GM12864 (cell line): Measurements from ENCODE around the gene MED22.

Source experiments
- DNase-seq: peaks from one replicate; pipeline ENCODE4 v3.0.0-alpha.2; 2011; ENCODE audit warnings: low read depth
- H3K4me3 ChIP-seq: 2 replicates; pipeline ENCODE4 v1.5.1; 2011; ENCODE audit warnings: mild to moderate bottlenecking, low read depth, low read length, control low read depth
- CTCF ChIP-seq: IDR thresholded peaks from 2 replicates; pipeline ENCODE4 v1.5.1; 2011; ENCODE audit warnings: low read depth, mild to moderate bottlenecking, moderate library complexity, low read length, control low read depth, inconsistent platforms; ENCODE audit errors: missing control alignments

MED22 gene

GRCh38 chr9:133375724-133376654 is 28.1 kb upstream of the MED22 start, which contains the start of the genes STKLD1 and SURF4:
STKLD1 (plus strand) TSS chr9:133376366; CDS start chr9:133376474, 108 bp downstream.
SURF4 (minus strand) TSS chr9:133376060; CDS start chr9:133375969, 91 bp downstream.
- DNase-seq = peak; percentile 74
- H3K4me3 ChIP-seq = peak within 1 kb of the TSS; percentile 89

GRCh38 chr9:133375116-133375723 is 27.3 kb upstream of the MED22 start:
- DNase-seq = no peak
- no peak for TF ChIP-seq CTCF

More at GRCh38 chr9:133375724-133376654, 28.1 kb upstream of the MED22 start, which contains the start of the genes STKLD1 and SURF4:
- no peak for TF ChIP-seq CTCF

GRCh38 chr9:133374612-133375115 is 26.7 kb upstream of the MED22 start:
- no peak for DNase-seq
- peak overlapping the region; percentile 89 for H3K4me3 ChIP-seq
- no peak for TF ChIP-seq CTCF

More at GRCh38 chr9:133375116-133375723, 27.3 kb upstream of the MED22 start:
- peak overlapping the region; percentile 89 for H3K4me3 ChIP-seq

GRCh38 chr9:133372144-133372543 is 24.2 kb upstream of the MED22 start:
- H3K4me3 ChIP-seq = no peak overlapping the region
- TF ChIP-seq CTCF = no peak

GRCh38 chr9:133371261-133371711 is 23.4 kb upstream of the MED22 start:
- H3K4me3 ChIP-seq = no peak overlapping the region
- no peak for DNase-seq
- peak; percentile 14 for TF ChIP-seq CTCF

More at GRCh38 chr9:133372144-133372543, 24.2 kb upstream of the MED22 start:
- no peak for DNase-seq

DNA sequence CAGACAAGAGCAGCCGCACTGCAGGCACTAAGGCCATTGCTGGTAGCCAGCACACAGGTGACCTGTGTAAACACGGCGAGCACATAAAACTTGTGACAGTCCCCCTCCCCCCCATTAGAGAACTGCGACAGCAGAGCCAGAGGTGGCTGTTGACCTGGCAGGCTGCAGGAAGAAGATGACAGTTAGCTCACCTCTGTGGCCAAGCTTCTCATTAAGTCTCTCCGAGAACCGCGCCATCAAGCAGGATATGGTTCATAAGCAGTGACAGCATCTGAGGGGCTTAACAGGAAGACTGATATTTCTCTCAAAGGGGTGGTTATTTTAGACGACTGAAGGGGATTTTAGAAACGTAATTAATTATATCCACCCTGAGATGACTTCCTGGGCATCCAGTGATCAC is 22.8 kb upstream of the MED22 start:
- no peak overlapping the region for H3K4me3 ChIP-seq
- DNase-seq = no peak
- TF ChIP-seq CTCF = no peak
